HG02870 (cell line): Measurements from ENCODE around the gene IKZF1.

Source experiments
- ATAC-seq: cut with Tn5 transposase; IDR thresholded peaks from one replicate; pipeline ENCODE4 v1.9.1; 2021; ENCODE audit warnings: mild to moderate bottlenecking, moderate library complexity; ENCODE audit not compliant: unreplicated experiment

The IKZF1 gene

GRCh38 chr7:50304129-50304910 is at the start of gene IKZF1:
Gene IKZF1 (plus strand): TSS chr7:50304716. CDS start chr7:50319062, 14,346 bp downstream.
- ATAC-seq, result peak; percentile 30

- ATAC-seq, result no peak
Observed at GRCh38 chr7:50261593-50261992, 42.9 kb upstream of the IKZF1 start.

GRCh38 chr7:50262446-50262845 is 42.1 kb upstream of the IKZF1 start:
- peak; percentile 6 for ATAC-seq

- peak; percentile 65 for ATAC-seq
Observed at GRCh38 chr7:50262916-50263690, 41.4 kb upstream of the IKZF1 start.

GRCh38 chr7:50264908-50265307 is 39.6 kb upstream of the IKZF1 start:
- ATAC-seq, result peak; percentile 19

GRCh38 chr7:50265968-50266634 is 38.4 kb upstream of the IKZF1 start:
- no peak for ATAC-seq

GRCh38 chr7:50266635-50267386 is 37.7 kb upstream of the IKZF1 start:
- peak; percentile 40 for ATAC-seq

- ATAC-seq, result no peak
Observed at GRCh38 chr7:50267525-50268041, 36.9 kb upstream of the IKZF1 start.

- ATAC-seq, result peak; percentile 17
Observed at GRCh38 chr7:50268223-50268622, 36.3 kb upstream of the IKZF1 start.

GRCh38 chr7:50268990-50269389 is 35.5 kb upstream of the IKZF1 start:
- no peak for ATAC-seq

GRCh38 chr7:50270531-50271018 is 33.9 kb upstream of the IKZF1 start:
- peak; percentile 34 for ATAC-seq

GRCh38 chr7:50272808-50273207 is 31.7 kb upstream of the IKZF1 start:
- ATAC-seq, result no peak

GRCh38 chr7:50273301-50273700 is 31.2 kb upstream of the IKZF1 start:
- no peak for ATAC-seq

GRCh38 chr7:50273870-50274269 is 30.6 kb upstream of the IKZF1 start:
- ATAC-seq, result no peak

- ATAC-seq, result no peak
Observed at GRCh38 chr7:50274361-50274760, 30.2 kb upstream of the IKZF1 start.

- no peak for ATAC-seq
Observed at GRCh38 chr7:50275430-50275829, 29.1 kb upstream of the IKZF1 start.

GRCh38 chr7:50276483-50276882 is 28.0 kb upstream of the IKZF1 start:
- no peak for ATAC-seq

- no peak for ATAC-seq
Observed at GRCh38 chr7:50278120-50278519, 26.4 kb upstream of the IKZF1 start.

- ATAC-seq, result peak; percentile 91
Observed at GRCh38 chr7:50281680-50282445, 22.7 kb upstream of the IKZF1 start.
